Measurements from ENCODE around the gene HEATR3.
"Not testable (repeated sequence)": the region's sequence is repeated elsewhere in the genome, so short reads cannot be mapped to it uniquely, and the experiment has no call there.

The HEATR3 gene

GRCh38 chr16:50114357-50115129 lies 48.8 kb downstream of the HEATR3 start:
- DNase-seq: no peak

- DNase-seq: no peak
Observed at GRCh38 chr16:50120711-50121110, 54.9 kb downstream of the HEATR3 start.

- no peak for DNase-seq
Observed at GRCh38 chr16:50121278-50121677, 55.5 kb downstream of the HEATR3 start.

- DNase-seq: peak; percentile 32
Observed at GRCh38 chr16:50121721-50122445, 56.1 kb downstream of the HEATR3 start.

DNA sequence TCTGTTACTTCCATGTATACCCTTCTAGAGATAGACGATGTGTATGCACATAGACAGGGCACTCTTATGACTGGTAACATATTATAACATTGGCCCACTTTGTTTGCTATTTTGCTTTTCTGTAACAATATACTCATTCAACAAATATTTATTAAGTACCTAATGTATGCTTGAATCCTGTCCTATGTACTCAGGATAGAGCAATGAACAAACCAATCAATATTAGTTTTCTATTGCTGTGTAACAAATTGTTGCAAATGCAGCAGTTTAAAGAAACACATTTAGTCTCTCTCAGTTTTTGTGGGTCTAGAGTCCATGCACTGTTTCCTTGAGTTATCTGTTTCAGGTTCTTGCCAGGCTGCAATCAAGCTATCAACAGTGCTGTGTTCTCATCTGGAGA lies 57.6 kb downstream of the HEATR3 start:
- no peak for DNase-seq

- DNase-seq: no peak
Observed at GRCh38 chr16:50124769-50125168, 59.0 kb downstream of the HEATR3 start.

DNA sequence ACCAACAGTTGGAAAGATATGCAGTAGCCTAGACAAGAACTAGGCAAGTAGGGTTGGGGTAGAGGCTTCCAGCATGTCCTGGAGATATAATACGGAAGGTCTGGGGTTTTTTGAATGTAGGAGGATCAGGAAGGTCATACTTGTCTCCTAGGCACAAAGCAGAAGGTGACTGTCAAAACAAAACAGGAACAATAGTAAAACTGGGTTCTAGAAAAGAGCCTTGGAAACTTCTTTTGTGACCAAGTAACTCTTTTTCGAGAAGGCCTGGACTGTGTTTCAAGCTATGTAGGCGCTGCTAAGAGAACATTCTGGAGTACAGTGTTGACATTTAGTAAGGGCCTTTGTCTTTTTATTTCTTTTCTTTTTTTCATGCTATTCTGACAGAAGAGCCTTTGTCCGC lies 60.4 kb downstream of the HEATR3 start:
- no peak for DNase-seq

- DNase-seq: not testable (repeated sequence)
Observed at GRCh38 chr16:50132571-50132970, 66.8 kb downstream of the HEATR3 start.

GRCh38 chr16:50133214-50133613 lies 67.4 kb downstream of the HEATR3 start:
- no peak for DNase-seq

DNA sequence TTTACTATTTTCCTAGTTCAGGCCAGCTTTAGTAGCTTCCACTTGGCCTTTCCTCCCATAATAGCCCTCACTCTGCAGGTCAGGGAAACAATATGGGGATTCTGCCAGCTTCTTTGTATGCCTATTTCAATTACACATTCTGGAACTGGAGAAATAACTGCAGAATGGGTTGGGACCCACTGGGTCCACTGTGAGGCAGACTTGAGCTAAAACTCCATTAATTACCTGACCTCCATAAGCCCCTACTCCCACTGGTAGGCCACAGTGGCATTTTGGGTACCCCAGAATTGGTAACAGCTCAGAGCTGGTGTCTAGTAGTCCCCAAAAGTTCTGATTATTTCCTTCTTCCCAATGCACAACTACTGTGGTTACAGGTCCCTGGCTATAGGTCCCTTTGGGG lies 70.6 kb downstream of the HEATR3 start:
- DNase-seq: no peak

GRCh38 chr16:50137268-50137667 lies 71.5 kb downstream of the HEATR3 start:
- no peak for DNase-seq

- no peak for DNase-seq
Observed at GRCh38 chr16:50139580-50139979, 73.8 kb downstream of the HEATR3 start.

- no peak for DNase-seq
Observed at GRCh38 chr16:50144211-50144610, 78.4 kb downstream of the HEATR3 start.

DNA sequence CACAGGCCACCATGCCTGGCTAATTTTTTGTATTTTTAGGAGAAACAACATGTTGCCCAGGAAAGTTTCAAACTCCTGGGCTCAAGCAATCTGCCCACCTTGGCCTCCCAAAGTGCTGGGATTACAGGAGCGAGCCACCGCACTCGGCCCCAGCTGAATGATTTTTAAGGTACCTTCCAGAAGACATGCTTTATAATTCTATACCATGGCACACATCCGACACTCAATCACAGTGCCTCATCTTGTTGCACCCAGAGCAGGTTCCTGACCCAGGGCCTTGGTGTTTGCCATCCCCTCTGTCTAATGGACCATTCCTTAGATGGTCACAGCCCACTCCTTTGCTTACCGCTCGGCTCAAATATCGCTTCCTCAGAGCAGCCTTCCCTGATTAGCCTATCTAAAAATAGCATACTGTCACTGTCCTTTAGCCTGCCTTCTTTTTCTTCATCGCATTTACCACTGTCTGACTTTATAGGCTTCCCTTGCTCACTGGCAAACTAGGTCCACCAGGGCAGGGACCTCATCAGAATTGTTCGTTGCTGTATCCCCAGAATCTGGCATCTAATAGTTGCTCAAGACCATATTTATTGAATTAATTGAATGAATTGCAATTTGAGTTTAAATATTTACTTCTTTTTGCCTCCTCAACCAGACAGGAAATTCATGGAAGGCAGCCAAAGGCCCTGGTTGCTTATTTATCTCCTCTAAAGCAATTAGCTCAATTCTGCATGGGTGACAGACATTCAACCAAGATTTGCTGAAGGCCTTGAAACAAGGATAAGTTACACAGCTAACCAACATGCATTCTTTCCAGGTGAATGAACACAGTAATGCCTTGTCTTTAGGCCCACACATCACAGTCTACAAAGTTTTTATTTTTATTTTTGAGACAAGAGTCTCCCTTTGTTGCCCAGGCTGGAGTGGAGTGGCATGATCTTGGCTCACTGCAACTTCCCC lies 81.0 kb downstream of the HEATR3 start:
- DNase-seq: peak; percentile 22

GRCh38 chr16:50151322-50151721 lies 85.6 kb downstream of the HEATR3 start:
- DNase-seq: no peak

- DNase-seq: no peak
Observed at GRCh38 chr16:50151756-50152155, 86.0 kb downstream of the HEATR3 start.

DNA sequence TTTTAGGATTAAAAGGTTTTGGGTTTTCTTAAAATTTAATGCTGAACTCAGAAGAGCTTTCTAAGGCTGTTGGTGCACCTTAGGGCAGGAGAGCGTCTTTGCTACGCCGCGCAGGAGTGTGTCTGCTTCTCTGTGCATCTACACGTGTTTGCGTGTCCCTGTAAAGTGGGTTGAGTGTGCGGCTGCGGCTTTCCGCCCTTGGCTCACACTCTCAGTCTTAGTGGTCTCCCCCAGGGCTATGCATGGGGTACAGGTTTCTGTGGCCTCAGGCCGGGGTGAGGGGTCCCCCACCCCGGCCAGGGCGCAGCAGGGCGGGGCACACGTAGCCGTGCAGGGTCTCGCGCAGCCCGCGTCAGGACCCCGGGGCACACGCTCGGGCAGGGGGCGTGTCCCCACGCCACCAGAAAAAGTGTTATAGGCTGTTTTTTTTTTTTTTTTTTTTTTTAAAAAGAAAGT lies 86.6 kb downstream of the HEATR3 start:
- DNase-seq: peak; percentile 13

DNA sequence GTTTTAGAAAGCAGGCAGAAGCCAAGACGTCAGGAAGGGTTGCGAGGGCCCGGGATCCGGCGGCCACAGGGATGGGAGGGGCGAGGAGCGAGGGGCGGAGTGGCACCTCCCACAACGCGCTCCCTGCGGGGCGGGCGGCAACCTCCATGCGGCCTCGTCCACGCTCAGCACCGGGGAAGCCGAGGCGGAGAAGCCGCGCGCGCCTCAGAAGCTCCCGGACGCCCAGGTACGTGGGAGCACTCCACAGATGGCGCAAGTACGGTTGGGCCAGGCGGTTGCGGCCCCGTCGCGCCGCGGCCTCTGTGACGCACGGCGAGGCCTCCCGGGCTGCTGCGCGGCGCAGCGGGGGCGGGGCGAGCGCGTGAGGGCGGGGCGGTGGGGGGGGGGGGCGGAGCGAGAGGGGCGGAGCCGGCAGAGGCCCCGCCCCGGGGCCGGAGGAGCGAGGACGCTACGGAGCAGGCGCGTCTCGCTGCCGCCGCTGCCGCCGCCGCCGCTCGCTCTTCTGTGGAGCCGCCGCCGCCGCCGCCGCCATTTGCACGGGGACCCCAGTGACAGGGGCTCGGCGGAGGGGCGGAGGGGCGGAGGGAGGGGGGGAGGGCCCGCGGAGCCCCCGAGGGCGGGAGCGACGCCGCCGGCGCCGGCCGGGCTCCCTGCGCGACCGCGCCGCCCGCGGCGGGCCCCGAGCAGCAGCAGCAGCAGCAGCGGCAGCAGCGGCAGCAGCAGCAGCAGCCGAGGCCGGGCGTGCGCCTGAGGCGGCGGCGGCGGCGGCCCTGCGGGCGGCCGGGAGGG lies 87.2 kb downstream of the HEATR3 start, which contains the start of gene TENT4B:
TENT4B (plus strand) TSS at position 500 of the 789 bp plus-strand sequence. CDS start 316 bp downstream, outside the sequence.
- DNase-seq: peak; percentile 79

DNA sequence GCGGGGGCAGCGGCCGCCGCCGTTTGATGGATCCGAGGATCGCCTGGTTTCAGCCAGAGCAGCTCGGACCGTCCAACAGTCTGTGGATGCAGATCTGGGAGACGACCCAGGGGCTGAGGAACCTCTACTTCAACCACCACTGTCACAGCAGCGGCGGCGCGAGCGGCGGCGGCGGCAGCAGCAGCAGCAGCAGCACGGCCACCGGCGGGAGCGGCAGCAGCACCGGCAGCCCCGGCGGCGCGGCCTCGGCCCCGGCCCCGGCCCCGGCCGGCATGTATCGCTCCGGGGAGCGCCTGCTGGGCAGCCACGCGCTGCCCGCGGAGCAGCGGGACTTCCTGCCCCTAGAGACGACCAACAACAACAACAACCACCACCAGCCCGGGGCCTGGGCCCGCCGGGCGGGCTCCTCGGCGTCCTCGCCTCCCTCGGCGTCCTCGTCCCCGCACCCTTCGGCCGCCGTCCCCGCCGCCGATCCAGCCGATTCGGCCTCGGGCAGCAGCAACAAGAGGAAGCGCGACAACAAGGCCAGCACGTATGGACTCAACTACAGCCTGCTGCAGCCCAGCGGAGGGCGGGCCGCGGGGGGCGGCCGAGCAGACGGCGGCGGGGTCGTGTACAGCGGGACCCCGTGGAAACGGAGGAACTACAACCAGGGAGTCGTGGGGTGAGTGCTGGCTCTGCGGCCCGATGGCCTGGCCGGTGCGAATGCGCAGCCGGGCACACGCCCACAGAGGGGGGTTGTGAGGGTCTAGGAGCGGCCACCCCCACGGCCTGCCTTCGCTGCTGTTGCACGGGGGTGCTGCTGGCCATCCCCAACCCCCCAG lies 88.0 kb downstream of the HEATR3 start:
- DNase-seq: no peak

DNA sequence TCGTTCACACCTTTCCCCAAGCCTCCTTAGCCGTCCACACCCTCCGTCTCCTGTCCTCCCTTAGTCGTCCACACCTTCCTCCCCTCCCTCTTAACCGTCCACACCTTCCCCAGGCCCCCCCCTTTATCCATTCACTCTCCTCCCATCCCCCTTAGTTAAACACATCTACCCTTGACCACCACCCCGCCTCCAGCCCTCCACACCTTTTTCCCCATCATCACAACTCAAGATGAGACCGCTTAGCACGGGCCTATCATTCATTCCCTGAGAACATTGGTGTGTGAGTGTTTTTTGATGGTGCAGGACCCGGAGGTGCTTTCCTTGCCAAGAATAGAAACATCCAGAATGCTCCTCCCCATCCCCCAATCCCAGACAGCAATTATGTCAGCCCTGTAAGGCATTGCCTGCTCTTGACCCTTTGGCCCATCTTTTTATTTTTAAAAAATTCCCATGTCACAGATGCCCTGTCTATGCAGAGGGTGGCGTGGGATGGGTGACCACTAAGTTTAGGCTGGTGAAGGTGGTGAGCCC lies 88.7 kb downstream of the HEATR3 start:
- DNase-seq: no peak

DNA sequence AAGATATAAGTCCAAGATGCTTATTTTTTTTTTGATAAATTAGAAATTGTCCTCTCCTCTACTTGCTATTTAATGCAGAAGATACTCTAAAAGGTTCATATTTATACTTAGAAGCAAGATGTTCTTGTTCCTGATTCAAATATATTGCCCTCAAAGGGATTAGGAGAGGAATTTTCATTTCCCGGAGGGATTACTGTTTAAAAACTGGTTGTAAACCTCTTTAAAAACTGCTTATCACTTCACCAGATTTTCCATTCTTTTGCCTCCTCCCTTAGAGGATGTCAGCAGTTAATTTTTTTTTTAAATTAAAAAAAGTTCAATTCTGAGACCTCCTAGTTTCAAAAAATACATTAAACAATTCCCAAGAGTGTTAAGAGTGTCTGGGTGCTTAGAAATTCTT lies 90.2 kb downstream of the HEATR3 start:
- DNase-seq: no peak
